Measurements from ENCODE around the gene ATP6V0A4.
"Not testable (repeated sequence)": the region's sequence is repeated elsewhere in the genome, so short reads cannot be mapped to it uniquely, and the experiment has no call there.

Gene ATP6V0A4

GRCh38 chr7:138749960-138750359 lies 48.0 kb downstream of the ATP6V0A4 start:
- no peak for DNase-seq

- DNase-seq = no peak
Measured at GRCh38 chr7:138748666-138749065, 49.3 kb downstream of the ATP6V0A4 start.

- no peak for DNase-seq
Measured at GRCh38 chr7:138746073-138746472, 51.9 kb downstream of the ATP6V0A4 start.

- DNase-seq = no peak
Measured at GRCh38 chr7:138745189-138745588, 52.8 kb downstream of the ATP6V0A4 start.

GRCh38 chr7:138741453-138741735 lies 56.6 kb downstream of the ATP6V0A4 start:
- DNase-seq = no peak

- no peak for DNase-seq
Measured at GRCh38 chr7:138739859-138740258, 58.1 kb downstream of the ATP6V0A4 start.

GRCh38 chr7:138738551-138739335 lies 59.3 kb downstream of the ATP6V0A4 start:
- peak; percentile 34 to 55 for DNase-seq

GRCh38 chr7:138738114-138738513 lies 59.9 kb downstream of the ATP6V0A4 start:
- no peak for DNase-seq

GRCh38 chr7:138735399-138735798 lies 62.6 kb downstream of the ATP6V0A4 start:
- no peak for DNase-seq

- not testable (repeated sequence) for DNase-seq
Measured at GRCh38 chr7:138731733-138732132, 66.3 kb downstream of the ATP6V0A4 start.

GRCh38 chr7:138729444-138729843 lies 68.6 kb downstream of the ATP6V0A4 start:
- DNase-seq = no peak

GRCh38 chr7:138727336-138728099 lies 70.5 kb downstream of the ATP6V0A4 start:
- DNase-seq = no peak

- no peak for DNase-seq
Measured at GRCh38 chr7:138726288-138726687, 71.7 kb downstream of the ATP6V0A4 start.

- no peak for DNase-seq
Measured at GRCh38 chr7:138720286-138720685, 77.7 kb downstream of the ATP6V0A4 start.

- no peak for DNase-seq
Measured at GRCh38 chr7:138716889-138717288, 81.1 kb downstream of the ATP6V0A4 start.

GRCh38 chr7:138713191-138713590 lies 84.8 kb downstream of the ATP6V0A4 start:
- DNase-seq = no peak

GRCh38 chr7:138712652-138713051 lies 85.3 kb downstream of the ATP6V0A4 start:
- no peak for DNase-seq

- DNase-seq = no peak
Measured at GRCh38 chr7:138710536-138711385, 87.2 kb downstream of the ATP6V0A4 start.

GRCh38 chr7:138705167-138705566 lies 92.8 kb downstream of the ATP6V0A4 start:
- DNase-seq = no peak

GRCh38 chr7:138701537-138701923 lies 96.5 kb downstream of the ATP6V0A4 start:
- DNase-seq = no peak

GRCh38 chr7:138700857-138701536 lies 97.0 kb downstream of the ATP6V0A4 start, which contains the start of gene SVOPL:
Gene SVOPL (minus strand): TSS chr7:138701362. CDS start chr7:138679045, 22,317 bp downstream.
- DNase-seq = no peak

- DNase-seq = no peak
Measured at GRCh38 chr7:138699661-138700060, 98.3 kb downstream of the ATP6V0A4 start.

- DNase-seq = no peak
Measured at GRCh38 chr7:138698281-138698680, 99.7 kb downstream of the ATP6V0A4 start.
